ENCODE data around the gene ANKS1B.
"Not testable (repeated sequence)": the region's sequence is repeated elsewhere in the genome, so short reads cannot be mapped to it uniquely, and the experiment has no call there.

The ANKS1B gene

GRCh38 chr12:99709619-99710018, 275.1 kb downstream of the ANKS1B start:
- in situ Hi-C loops (cut with MboI; ENCODE audit: low sequenced_read_pairs): no loop called here

GRCh38 chr12:99709116-99709515, 275.6 kb downstream of the ANKS1B start:
- in situ Hi-C loops (cut with MboI; ENCODE audit: low sequenced_read_pairs): no loop called here

DNA sequence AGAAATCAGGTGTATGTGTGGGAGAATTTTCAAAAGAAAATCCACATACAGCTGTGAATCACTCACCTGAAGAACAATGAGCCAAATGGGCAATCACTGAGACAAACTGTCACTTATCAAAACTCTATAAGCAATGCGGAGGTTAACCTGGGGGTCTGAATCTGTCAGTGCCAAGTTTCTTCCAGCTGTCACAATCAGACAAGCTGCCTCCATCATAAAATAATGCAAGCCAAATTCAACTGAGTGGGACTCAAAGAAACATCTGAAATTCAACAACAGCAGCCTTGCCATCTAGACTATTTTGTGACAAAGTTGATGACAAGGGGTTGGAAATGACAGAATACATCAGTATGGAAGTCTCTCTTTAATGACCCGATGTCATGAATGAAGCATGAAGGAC, 276.9 kb downstream of the ANKS1B start:
- in situ Hi-C loops (cut with MboI; ENCODE audit: low sequenced_read_pairs): no loop called here

DNA sequence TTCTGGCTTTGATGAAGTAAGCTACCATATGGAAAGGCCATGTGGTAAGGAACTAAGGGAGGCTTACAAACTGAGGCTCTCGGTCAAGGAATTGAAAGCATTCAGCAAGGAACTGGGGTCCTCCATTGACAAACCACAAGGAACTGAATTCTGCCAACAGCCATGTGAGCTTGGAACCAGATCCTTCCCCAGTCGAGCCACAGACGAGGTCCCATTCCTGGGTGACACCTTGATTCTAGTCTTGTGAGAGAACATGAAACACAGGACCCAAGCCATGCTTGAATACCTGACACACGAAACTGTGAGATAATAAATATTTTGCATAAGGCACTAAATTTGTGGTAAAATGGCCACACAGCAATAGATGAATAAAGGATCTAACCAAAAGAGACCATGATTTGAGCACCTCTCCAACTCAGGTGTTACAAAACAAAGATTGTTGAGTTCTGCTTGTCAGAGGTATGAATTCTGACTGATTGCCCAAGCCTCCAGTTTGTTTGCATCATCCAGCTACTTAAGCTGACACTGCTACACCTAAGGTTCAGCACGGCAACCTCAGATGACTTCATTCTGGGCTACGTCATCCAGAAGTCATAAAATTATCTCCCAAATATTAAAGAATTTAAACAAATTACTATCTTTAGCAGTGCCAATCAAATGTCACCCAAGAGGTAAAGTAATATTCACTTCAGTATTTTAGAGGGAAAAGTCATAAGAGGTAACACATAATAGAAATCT, 277.8 kb downstream of the ANKS1B start:
- in situ Hi-C loops (cut with MboI; ENCODE audit: low sequenced_read_pairs): no loop called here

GRCh38 chr12:99704458-99704857, 280.3 kb downstream of the ANKS1B start:
- in situ Hi-C loops (cut with MboI; ENCODE audit: low sequenced_read_pairs): no loop called here

- in situ Hi-C loops (cut with MboI; ENCODE audit: low sequenced_read_pairs): no loop called here
Observed at GRCh38 chr12:99704036-99704435, 280.7 kb downstream of the ANKS1B start.

GRCh38 chr12:99700032-99700431, 284.7 kb downstream of the ANKS1B start:
- in situ Hi-C loops (cut with MboI; ENCODE audit: low sequenced_read_pairs): no loop called here

- in situ Hi-C loops (cut with MboI; ENCODE audit: low sequenced_read_pairs): no loop called here
Observed at GRCh38 chr12:99695050-99695449, 289.7 kb downstream of the ANKS1B start.

DNA sequence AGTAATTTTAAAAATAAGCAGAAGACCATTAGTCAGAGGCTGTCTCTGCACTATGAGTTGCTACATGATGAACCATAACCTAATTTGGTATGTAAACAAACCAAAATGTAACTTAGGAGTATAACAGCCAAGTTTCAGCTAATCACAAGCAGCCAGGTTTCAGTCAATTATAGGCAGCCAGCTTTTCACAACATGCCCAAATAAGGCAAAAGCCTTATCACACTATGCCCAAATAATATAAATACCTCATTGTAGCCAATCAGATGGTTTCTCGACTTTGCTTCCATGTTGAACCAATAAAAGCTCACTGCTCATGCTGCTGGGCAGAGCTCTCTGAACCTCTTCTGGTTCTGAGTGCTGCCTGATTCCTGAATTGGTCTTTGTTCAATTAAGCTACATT, 298.6 kb downstream of the ANKS1B start:
- in situ Hi-C loops (cut with MboI; ENCODE audit: low sequenced_read_pairs): no loop called here

DNA sequence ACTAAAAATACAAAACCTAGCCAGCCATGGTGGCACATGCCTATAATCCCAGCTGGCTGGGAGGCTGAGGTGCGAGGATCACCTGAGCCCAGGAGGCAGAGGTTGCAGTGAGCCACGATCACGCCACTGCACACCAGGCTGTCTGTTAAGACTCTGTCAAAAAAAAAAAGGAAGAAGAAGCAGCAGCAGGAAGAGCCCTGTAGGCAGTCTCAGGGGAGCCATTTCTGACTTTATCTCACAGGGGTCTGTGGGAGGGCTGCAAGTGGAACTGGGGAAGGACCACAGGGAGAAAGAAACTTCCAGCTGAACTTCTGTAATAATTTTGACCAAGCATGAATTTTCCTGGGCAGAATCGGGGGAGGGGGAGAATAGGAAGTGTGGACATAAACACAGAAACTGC, 304.5 kb downstream of the ANKS1B start:
- in situ Hi-C loops (cut with MboI; ENCODE audit: low sequenced_read_pairs): no loop called here

GRCh38 chr12:99670635-99671034, 314.1 kb downstream of the ANKS1B start:
- in situ Hi-C loops (cut with MboI; ENCODE audit: low sequenced_read_pairs): no loop called here

DNA sequence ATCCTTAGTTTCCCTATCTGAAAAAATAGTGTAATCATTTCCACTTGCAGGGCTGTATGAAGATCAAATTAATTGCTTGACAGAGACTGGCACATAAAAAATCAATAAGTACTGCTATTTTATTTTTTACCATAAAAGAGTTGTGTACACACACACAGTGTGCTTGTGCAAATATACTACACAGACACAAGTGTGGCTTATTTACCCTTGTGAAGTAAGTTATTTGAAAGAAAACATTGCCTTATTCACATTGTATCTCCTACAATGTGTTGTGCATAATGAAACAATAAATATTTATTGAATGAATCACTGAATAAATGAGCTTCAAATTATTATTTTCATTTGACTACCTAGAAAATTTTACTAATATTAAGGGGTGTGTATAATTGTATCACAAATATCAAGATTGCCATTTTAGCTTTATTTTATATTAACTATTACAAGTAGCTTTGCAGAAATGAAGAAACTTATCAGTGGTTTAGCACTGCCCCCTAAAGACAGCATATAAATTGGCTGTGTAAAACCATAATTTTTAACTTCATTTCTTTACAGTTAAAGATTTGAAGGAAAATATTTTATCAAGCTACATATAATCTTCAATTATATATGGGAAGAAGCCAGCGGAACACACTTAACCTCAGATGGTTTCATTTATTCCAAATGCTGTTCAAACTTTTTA, 325.9 kb downstream of the ANKS1B start:
- in situ Hi-C loops (cut with MboI; ENCODE audit: low sequenced_read_pairs): no loop called here

- in situ Hi-C loops (cut with MboI; ENCODE audit: low sequenced_read_pairs): no loop called here
Observed at GRCh38 chr12:99649551-99649950, 335.2 kb downstream of the ANKS1B start.

- in situ Hi-C loops (cut with MboI; ENCODE audit: low sequenced_read_pairs): no loop called here
Observed at GRCh38 chr12:99648183-99648582, 336.6 kb downstream of the ANKS1B start.

DNA sequence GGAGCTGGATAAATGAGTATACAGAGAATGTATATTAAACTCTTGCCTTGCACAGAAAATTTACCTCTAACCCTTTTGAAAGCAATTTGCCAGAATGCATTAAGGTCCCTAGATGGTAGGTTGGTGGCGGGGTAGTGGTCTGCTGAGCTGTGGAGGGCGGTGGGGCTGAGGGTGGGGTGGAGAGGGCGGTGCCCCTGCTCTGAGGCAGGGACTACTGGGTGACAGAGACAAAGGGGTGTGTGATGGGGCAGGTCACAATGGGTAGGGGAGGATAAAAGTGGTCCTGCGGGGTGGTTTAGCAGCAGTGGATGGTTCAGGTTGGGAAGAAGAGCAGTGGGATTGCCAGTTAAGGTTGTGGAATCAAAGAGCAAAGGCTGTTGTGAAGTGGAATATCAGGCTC, 337.3 kb downstream of the ANKS1B start, which contains the start of gene GARIN6:
Gene GARIN6, plus strand, starts transcription at position 301 of the 400 bp plus-strand sequence. CDS start 422 bp downstream, outside the sequence.
- in situ Hi-C loops (cut with MboI; ENCODE audit: low sequenced_read_pairs): no loop called here

DNA sequence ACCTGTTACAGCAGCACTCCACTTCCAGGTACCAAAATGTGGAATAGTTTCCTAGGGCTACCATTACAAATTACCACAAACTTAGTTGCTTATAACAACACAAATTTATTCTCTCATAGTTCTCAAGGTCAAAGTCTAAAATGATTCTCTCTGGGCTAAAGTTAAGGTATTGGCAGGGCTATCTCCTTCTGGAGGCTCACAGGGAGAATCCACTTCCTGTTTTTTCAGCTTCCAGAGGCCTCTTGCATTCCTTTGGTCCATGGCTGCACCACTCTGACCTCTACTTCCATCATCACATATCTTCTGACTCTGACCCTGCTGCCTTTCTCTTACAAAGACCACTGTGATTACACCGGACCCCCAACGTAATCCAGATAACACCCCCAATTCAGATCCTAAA, 340.1 kb downstream of the ANKS1B start:
- in situ Hi-C loops (cut with MboI; ENCODE audit: low sequenced_read_pairs): no loop called here

DNA sequence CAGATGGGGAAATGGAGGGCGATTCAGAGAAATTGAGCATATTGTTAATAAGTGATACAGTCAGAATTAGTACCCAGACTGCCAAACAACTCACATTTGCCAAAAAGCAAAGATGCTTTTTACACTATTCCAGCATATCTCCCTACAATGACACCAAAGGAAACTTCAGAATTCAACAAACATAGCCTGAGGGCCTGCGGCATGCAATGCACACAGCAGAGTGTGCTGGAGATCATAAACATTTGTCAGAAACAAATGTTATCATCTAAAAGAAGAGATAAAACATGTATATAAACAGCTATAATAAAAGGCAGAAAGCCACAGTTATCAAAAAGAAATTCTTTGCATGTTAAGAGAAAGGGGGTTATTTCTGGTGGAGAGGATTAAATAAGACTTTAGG, 357.3 kb downstream of the ANKS1B start:
- in situ Hi-C loops (cut with MboI; ENCODE audit: low sequenced_read_pairs): no loop called here

- in situ Hi-C loops (cut with MboI; ENCODE audit: low sequenced_read_pairs): not testable (repeated sequence)
Observed at GRCh38 chr12:99624591-99624990, 360.1 kb downstream of the ANKS1B start.

- in situ Hi-C loops (cut with MboI; ENCODE audit: low sequenced_read_pairs): no loop called here
Observed at GRCh38 chr12:99620159-99620479, 364.6 kb downstream of the ANKS1B start.

- in situ Hi-C loops (cut with MboI; ENCODE audit: low sequenced_read_pairs): no loop called here
Observed at GRCh38 chr12:99619389-99620158, 365.2 kb downstream of the ANKS1B start.

- in situ Hi-C loops (cut with MboI; ENCODE audit: low sequenced_read_pairs): no loop called here
Observed at GRCh38 chr12:99618657-99619056, 366.1 kb downstream of the ANKS1B start.

DNA sequence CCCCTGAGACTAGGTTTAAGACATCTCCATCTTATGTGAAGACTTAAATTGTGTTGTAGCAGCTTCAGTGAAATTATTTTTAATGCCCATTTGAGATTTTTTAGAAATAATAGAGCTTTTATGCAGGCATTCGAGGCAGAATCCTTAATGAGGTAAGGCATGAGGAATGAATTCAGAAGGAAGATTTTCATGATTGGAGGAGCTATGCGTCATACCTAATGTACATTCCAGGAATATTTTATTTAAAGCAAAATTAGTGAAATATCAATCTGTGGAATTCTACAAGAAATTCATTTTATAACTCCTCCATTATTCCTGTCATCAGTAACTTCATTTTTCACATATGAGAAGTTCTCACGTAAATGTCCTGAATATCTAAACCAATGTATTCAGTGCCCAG, 373.1 kb downstream of the ANKS1B start:
- in situ Hi-C loops (cut with MboI; ENCODE audit: low sequenced_read_pairs): no loop called here
